Loucy (cell line): ENCODE results near the gene RAB1A.

Source experiments
- H2AFZ ChIP-seq: fragments of 200-600 bp; sonication (generic); 2 replicates; pipeline ENCODE4 v1.6.0; 2016; ENCODE audit warnings: antibody characterized with exemption, mild to moderate bottlenecking, low read length, moderate library complexity
- H3F3A ChIP-seq: fragments of 200-600 bp; 2 replicates; pipeline ENCODE4 v1.6.0; 2016; ENCODE audit warnings: antibody characterized with exemption, low read depth, mild to moderate bottlenecking
- H3K27me3 ChIP-seq: fragments of 200-600 bp; sonication (generic); 2 replicates; pipeline ENCODE4 v1.6.1; 2014; ENCODE audit warnings: low read length, mild to moderate bottlenecking; ENCODE audit not compliant: insufficient read depth, poor library complexity, severe bottlenecking
- H3K36me3 ChIP-seq: fragments of 200-600 bp; sonication (generic); 2 replicates; pipeline ENCODE4 v1.6.1; 2016; ENCODE audit warnings: low read length; ENCODE audit not compliant: insufficient read depth
- H3K4me1 ChIP-seq: fragments of 200-600 bp; sonication (generic); 2 replicates; pipeline ENCODE4 v1.5.1; 2014; ENCODE audit warnings: low read length, mild to moderate bottlenecking; ENCODE audit not compliant: insufficient read depth, poor library complexity, severe bottlenecking
- H3K4me2 ChIP-seq: fragments of 200-600 bp; sonication (generic); 2 replicates; pipeline ENCODE4 v1.6.0; 2014; ENCODE audit warnings: antibody characterized with exemption, low read length, low read depth, mild to moderate bottlenecking; ENCODE audit not compliant: poor library complexity, severe bottlenecking
- H3K4me3 ChIP-seq: fragments of 200-600 bp; sonication (generic); 2 replicates; pipeline ENCODE4 v1.5.1; 2014; ENCODE audit warnings: low read length, mild to moderate bottlenecking, mixed read lengths; ENCODE audit not compliant: poor library complexity, severe bottlenecking
- H3K79me2 ChIP-seq: fragments of 200-600 bp; sonication (generic); 2 replicates; pipeline ENCODE4 v1.6.1; 2014; ENCODE audit warnings: low read length; ENCODE audit not compliant: insufficient read depth
- H3K9ac ChIP-seq: fragments of 200-600 bp; sonication (generic); 2 replicates; pipeline ENCODE4 v1.6.0; 2014; ENCODE audit warnings: mild to moderate bottlenecking, low read depth, low read length, moderate library complexity; ENCODE audit not compliant: poor library complexity, severe bottlenecking
- H3K9me2 ChIP-seq: fragments of 200-600 bp; sonication (generic); replicated peaks from 2 replicates; pipeline ENCODE4 v1.6.1; 2016; ENCODE audit warnings: low read depth, low read length, mixed read lengths
- H3K9me3 ChIP-seq: fragments of 200-600 bp; sonication (generic); 2 replicates; pipeline ENCODE4 v1.6.1; 2014; ENCODE audit warnings: mild to moderate bottlenecking, antibody characterized with exemption, low read length, low read depth; ENCODE audit not compliant: insufficient read depth
- H4K20me1 ChIP-seq: fragments of 200-600 bp; sonication (generic); 2 replicates; pipeline ENCODE4 v1.6.0; 2014; ENCODE audit warnings: antibody characterized with exemption, low read length, mild to moderate bottlenecking; ENCODE audit not compliant: insufficient read depth, poor library complexity, severe bottlenecking
- CTCF ChIP-seq: fragments of 200-600 bp; sonication (generic); conservative IDR thresholded peaks from 2 replicates; pipeline ENCODE4 v1.5.1; 2014; ENCODE audit warnings: mild to moderate bottlenecking, antibody characterized with exemption, low read length
- EZH2phosphoT487 ChIP-seq: fragments of 200-600 bp; IDR thresholded peaks from 2 replicates; pipeline ENCODE4 v1.6.1; 2018; ENCODE audit warnings: antibody characterized with exemption, mild to moderate bottlenecking, moderate library complexity, borderline replicate concordance

The RAB1A gene

GRCh38 chr2:65122313-65122712 is 7.6 kb downstream of the RAB1A start:
- Histone ChIP-seq H4K20me1 (peaks cover 86% of the 10 kb centered on the region), H3K9me2 (no peaks in the 10 kb centered on the region), H3K4me2 (peak overlapping the region; percentile 18), H2AFZ (no peak overlapping the region), H3K9ac (no peak overlapping the region), H3F3A (no peaks in the 10 kb centered on the region), H3K9me3 (no peaks in the 10 kb centered on the region), H3K4me1 (peaks cover 30% of the 10 kb centered on the region), H3K79me2 (peaks cover 100% of the 10 kb centered on the region), H3K27me3 (no peaks in the 10 kb centered on the region), H3K36me3 (0 out of 2 replicates have a peak, but pooled peaks cover 2% of the 10 kb centered on the region), H3K4me3 (no peak overlapping the region)
- no peak for TF ChIP-seq CTCF
- no peak for TF ChIP-seq EZH2phosphoT487

- Histone ChIP-seq H4K20me1 (peaks cover 86% of the 10 kb centered on the region), H3K36me3 (0 out of 2 replicates have a peak, but pooled peaks cover 2% of the 10 kb centered on the region), H3K9me2 (no peaks in the 10 kb centered on the region), H3F3A (no peaks in the 10 kb centered on the region), H3K4me1 (peaks cover 29% of the 10 kb centered on the region), H3K4me3 (peak overlapping the region; percentile 5), H3K27me3 (no peaks in the 10 kb centered on the region), H2AFZ (no peak overlapping the region), H3K9me3 (no peaks in the 10 kb centered on the region), H3K79me2 (peaks cover 100% of the 10 kb centered on the region), H3K9ac (no peak overlapping the region), H3K4me2 (peak overlapping the region; percentile 27)
- TF ChIP-seq EZH2phosphoT487 (no peak), CTCF (no peak)
Observed at GRCh38 chr2:65120990-65121693, 8.8 kb downstream of the RAB1A start.

- Histone ChIP-seq H3K27me3 (no peaks in the 10 kb centered on the region), H3K9me3 (no peaks in the 10 kb centered on the region), H2AFZ (no peak overlapping the region), H3K9me2 (no peaks in the 10 kb centered on the region), H3K36me3 (peaks cover 2% of the 10 kb centered on the region; the same call in 1 of the 2 replicates), H3F3A (no peaks in the 10 kb centered on the region), H3K4me1 (peaks cover 10% of the 10 kb centered on the region), H3K79me2 (peaks cover 100% of the 10 kb centered on the region), H3K9ac (no peak overlapping the region), H3K4me2 (no peak overlapping the region), H3K4me3 (no peak overlapping the region), H4K20me1 (peaks cover 78% of the 10 kb centered on the region)
- TF ChIP-seq CTCF (peak; percentile 38), EZH2phosphoT487 (no peak)
Observed at GRCh38 chr2:65116645-65117044, 13.3 kb downstream of the RAB1A start.
